NAMALWA (cell line): Measurements from ENCODE around the gene FSTL1.

ENCODE experiments used
- DNase-seq: peaks from one replicate; pipeline ENCODE4 v3.0.0-alpha.2; 2015; ENCODE audit warnings: low spot score

FSTL1 gene, protein sequence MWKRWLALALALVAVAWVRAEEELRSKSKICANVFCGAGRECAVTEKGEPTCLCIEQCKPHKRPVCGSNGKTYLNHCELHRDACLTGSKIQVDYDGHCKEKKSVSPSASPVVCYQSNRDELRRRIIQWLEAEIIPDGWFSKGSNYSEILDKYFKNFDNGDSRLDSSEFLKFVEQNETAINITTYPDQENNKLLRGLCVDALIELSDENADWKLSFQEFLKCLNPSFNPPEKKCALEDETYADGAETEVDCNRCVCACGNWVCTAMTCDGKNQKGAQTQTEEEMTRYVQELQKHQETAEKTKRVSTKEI

DNA sequence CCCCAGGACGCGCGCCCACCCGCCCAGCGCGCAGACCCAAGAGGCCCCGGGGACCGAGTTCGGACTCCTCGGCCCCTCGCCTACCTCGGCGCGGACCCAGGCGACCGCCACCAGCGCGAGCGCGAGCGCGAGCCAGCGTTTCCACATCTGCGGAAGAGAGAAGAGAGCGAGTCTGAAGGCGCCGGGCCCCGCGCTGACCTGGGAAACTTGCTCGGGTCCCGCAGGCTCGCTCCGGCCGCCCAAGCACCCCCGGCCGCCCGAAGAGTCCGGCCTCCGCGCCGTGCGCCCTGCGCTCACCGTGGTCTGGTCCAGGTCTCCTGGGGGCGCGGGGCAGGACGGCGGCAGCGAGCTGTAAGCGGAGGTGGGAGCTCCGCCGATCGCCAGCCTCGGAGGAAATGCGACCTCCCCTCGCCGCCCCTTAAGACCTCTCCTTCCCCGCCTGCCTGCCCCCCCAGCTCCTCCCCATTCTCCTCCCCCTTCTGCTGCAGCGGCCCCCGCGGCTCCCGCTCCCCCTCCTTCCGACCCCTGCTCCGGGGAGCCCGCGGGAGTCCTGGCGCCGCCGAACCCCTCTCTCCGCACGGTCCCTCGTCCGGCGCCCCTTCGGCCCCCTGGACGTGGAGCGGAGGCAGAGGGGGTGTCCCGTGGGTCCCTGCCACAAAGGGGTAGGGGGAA, at the start of gene FSTL1:
FSTL1 (minus strand) TSS at position 393 of the 672 bp plus-strand sequence; CDS start at position 147, 246 bp downstream.
- DNase-seq, result no peak

DNA sequence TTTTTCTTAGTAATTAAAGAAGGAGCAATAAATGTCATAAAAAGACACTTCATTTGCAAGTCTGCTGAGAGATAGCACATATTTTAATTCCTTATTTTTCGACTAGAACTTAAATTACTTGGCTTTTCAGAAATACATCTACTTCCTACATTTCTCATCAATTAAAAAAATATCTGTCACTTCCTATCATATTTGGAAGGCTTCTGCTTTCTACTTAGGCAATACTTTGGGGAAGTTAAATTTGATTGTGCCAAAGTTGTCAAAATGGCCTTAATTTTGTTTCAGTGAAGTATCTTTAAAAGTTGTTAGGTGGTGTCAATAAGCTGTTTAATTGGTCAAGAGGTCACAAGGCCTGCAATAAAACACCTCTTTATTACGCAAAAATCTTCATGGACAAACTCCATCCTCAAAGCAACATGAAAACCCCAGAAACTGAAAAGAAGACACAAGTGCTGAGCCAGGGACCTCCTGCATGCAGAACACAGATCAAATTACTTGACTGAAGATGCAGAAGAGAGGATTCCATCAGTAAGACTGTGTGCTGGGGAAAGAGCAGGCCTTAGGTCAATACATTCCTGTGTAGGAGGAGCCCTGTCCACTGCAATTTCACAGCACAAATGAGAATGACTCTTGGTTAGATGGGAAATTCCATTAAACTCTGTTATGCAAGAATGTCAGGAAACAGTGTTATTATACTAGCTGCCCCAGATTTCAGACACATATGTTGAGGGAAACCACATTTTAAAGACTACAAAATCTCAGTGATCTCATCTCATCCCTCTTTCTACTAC, 48.0 kb upstream of the FSTL1 start:
- DNase-seq, result no peak

DNA sequence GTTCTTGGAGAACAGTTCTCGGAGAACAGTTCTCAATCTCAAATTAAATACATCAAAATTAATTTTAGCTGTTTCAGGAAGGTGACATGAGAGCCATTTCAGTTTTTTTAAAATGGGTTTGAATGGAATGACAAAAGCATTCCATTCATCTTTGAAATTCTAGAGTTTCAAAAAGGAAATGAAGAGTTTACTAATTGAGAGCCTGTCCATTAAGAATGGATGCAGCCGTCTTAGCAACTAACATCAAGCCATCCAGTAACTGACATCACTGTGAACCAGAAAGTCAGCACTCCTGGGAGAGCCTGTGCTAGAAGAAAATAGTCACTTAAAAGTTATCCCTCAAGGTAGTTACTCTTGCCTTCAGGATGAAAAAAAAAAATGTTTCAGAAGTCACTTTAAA, 47.0 kb upstream of the FSTL1 start:
- DNase-seq, result no peak

DNA sequence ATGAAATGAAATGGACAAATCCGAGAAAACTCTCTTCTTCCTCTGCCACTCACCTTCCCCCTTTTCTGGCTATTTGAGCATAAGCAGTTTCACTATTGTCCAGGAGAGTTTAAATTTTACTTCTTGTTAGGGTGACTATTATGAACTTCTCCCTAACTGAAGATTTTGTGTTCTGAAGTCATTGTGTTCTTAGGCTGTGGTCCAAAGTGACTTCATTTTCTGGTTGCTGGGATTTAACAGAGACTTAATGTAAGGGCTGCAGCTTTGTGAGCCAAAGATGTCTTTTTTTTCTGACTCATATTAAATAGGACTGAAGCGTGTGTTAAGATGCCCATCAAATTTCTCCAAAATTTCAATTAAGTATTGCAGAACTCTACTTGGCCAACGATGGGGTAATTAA, 46.5 kb upstream of the FSTL1 start:
- DNase-seq, result no peak

DNA sequence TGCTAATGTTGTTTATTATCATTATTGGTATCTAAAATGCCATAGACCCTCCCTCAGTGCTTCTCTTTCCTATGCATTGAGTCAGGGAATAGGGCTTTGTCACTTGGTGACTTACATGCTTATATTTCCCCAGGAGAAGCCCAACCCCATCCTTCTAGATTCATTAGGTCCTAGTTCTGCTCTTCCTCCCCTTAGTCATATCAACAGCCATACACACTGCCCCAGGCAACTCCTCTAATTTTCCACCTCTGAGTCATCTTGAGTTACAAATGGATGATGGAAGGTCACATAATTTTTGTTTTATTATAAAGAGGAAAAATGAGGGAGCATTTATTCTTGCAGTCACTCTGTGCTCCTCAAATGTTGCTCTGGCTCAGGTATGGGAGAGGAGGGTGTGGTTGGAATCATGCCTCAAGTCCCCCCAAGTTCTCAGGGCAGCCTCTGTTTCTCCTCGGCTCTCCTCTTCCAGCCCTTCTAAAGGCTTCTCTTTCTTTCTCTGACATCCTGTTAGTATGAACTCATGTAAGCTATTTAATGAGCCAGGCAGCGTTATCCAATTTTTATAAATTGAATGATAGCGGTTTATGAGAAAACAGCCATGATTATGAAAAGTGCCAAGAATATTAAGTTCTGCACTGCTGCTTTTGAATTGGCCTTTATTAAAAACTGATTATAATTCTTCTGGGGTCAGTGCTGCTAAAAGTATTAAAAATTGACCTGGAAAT, 45.6 kb upstream of the FSTL1 start:
- DNase-seq, result no peak

DNA sequence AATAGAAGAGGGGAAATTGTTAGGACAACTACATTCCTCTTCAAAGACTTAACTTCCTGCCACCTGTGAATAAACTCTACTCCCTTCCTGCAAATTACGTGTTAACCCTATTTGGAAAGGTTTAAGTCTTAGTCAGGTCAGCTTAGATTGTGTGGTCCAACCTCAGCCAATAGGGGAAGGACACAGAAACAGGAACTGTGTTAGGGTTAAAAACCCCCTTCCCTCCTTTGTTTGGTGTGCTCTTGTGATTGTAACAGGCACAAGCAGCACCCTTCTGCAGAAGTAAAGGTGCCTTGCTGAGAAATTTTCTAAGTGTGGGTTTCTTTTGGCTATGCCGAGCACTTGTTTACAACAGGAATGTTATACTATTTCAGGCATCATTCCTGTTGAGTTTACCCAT, 45.0 kb upstream of the FSTL1 start:
- no peak for DNase-seq

DNA sequence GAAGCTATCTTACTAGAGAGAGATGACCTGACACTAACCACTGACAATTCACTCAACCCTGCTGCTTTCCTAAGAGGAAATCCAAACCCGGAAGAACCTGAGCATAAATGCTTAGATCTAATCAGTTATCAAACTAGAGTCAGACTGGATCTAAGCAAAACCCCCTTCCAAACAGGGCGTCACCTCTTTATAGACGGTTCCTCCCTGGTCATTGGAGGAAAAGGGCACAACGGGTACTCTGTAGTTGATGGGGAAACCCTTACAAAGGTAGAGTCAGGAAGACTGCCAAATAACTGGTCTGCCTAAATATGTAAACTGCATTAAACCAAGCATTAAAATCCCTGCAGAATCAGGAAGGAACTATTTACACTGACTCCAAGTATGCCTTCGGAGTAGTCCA, 41.3 kb upstream of the FSTL1 start:
- no peak for DNase-seq

DNA sequence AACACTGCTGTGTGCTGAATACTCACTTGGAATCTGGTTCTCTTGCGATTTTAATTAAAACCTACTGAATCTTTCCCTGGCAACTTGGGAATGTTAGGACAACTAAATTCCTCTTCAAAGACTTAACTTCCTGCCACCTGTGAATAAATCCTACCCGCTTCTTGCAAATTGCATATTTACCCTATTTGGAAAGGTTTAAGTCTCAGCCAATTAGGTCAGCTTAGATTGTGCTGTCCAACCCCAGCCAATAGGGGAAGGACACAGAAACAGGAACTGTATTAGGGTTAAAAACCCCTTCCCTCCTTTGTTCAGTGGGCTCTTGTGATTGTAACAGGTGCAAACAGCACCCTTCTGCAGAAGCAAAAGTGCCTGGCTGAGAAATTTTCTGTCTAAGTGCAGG, 38.6 kb upstream of the FSTL1 start:
- DNase-seq, result no peak

DNA sequence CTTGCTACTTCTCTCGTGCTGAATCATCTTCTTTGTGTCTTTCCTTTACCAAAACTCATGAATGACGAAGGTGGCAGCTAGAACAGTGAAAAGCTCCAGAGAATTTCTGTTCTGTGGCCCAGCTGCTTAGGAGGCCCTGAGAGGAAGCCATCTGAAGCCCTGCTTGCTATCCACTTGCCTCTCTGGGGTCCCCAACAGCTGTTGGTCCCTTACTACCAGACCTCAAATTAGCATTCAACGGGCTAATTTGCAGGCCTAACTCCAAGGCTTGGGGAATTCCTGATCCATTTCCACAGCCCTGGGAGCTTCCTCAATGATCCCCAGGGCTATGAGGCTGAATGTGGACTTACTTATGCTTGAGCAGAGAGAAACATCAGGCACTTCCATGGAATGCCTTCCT, 37.5 kb upstream of the FSTL1 start:
- DNase-seq, result no peak

DNA sequence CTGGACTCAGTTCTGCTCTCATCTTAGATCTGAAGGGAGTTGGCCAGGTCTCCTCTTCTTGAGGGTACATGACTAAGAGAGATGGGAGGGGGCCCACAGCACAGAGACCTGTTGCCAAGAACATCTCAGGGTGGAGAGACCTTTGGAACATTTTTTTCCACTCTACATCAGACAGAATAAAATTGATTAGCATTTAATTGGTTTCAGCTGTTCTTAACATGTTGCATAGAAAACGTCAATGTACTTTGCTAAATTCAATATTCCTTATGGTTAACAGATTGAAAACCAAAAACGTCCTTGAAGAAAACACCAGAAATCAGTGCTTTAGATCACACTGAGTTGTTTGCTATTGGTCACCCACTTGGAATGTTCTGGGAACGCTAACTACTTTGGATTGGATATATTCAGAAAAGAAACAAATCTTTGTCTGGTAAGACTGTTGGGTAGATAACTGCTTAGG, 36.4 kb upstream of the FSTL1 start:
- no peak for DNase-seq

DNA sequence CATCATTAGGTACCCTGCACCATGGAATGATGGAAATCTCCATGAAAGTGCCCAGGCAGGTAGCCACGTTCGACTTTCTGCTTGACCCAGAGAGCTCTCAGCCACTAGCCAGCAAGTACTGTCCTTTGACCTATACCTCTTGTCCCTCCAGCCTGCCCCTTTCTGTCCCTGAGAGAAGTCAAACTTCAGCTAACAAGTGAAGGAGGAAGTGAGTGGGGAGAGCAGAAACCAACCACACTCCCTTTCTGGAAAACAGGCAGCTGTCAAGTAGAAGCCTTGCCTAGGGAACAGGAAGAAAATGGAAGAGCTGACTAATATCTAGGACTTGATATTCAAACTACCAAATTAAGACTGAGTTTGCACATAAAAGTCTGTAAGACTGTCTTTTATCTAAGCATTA, 30.3 kb upstream of the FSTL1 start:
- DNase-seq, result no peak

DNA sequence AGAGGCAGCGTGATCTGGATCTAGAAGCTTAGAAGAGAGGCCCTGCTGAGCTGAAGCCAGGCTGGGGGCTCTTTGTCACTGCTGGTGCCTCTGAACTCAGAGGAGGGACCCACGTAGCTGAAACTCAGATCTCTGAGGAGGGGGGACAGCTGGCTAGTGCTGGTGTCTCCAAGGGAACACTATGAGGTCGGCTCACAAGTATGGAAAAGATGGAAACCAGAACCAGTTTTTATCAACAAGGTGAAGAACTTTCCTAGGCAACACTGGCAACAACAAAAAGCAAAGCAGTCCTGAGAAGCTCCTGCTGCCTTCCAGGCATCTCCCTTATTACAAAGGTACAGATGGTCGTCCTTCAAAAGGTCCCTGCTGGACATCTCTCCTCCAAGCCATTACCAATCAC, 27.0 kb upstream of the FSTL1 start:
- DNase-seq, result no peak

DNA sequence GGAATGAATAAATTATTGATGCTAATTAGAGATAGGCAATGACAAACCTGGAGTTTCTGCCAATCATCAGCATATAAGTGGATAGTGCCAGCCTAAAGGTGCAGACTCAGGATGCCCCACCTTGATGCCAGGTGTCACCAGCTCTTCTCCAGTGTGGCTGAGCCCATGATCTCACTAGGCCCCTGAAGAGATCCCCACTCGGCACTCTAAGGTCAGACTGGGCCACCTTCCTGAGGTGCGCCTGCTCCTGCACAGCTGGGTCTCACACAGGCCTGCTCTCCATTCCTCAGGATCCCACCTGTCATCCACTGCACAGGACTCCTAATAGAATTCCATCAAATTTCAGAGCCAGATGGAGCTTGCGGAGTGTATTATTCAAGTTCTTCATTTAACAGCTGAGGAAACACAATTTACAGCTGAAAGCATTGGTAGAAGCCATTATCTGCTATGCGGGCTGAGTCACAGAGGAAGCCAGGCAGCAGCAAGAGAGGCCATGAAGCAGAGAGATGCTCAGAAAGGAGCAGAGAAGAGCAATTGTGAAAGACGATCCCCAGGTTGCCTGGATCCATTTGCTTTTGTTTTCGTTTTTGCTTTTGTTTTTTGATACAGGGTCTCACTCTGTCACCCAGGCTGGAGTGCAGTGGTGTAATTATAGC, 25.1 kb upstream of the FSTL1 start:
- DNase-seq, result no peak

DNA sequence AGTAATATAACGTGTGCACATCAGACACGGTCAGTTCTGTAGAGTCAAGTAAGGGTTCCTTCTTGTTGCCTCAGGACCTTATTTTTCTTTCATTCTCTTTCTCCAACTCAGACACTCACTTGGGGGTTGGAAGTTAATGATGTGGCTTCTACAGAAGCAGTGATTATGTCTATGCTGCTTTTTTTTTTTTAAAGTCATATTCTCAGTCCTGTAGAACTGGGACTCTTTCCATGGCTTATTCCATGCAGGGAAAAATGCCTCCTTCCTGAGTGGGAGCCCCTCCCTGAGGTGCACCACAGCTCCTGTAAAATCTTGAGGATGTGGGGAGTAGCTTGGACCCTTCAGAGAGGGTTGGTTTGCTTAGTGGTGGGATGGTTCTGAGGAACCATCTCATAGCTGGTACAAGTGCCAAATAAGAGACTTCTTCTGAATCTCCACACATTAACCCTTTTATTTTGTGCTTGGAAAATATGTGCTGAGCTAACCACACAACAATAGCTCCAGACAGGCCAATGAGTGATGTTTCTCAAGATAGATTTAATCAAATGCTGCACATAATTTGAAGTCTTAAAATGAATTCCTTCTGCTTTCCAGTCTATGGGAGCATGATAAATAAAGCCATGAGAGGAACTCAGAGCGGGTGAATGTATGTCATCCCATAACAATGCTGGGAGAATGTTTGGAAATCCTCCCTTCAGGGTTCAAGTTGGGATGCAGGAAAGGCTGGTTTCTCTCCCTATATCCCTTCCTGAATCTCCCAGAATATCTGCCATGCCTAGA, 23.3 kb upstream of the FSTL1 start:
- DNase-seq, result no peak

DNA sequence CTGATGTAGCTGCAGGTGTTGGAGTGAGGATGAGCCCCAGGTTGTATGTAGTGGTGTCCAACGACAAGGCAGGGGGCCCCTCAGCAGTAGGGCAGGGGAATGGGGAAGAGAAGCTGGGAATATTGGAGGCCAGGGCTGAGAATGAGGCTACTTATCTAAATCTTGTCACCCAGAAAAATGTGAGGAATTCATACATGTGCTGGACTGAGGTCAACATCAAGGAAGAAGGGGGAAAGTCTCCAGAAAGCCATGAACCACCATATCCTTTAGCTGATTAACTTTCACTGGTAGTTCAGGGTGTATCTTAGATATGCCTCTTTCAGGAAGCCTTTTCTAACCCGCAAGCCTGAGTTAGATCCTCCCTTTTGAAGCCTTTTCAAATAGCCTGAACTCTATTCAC, 22.6 kb upstream of the FSTL1 start:
- no peak for DNase-seq

DNA sequence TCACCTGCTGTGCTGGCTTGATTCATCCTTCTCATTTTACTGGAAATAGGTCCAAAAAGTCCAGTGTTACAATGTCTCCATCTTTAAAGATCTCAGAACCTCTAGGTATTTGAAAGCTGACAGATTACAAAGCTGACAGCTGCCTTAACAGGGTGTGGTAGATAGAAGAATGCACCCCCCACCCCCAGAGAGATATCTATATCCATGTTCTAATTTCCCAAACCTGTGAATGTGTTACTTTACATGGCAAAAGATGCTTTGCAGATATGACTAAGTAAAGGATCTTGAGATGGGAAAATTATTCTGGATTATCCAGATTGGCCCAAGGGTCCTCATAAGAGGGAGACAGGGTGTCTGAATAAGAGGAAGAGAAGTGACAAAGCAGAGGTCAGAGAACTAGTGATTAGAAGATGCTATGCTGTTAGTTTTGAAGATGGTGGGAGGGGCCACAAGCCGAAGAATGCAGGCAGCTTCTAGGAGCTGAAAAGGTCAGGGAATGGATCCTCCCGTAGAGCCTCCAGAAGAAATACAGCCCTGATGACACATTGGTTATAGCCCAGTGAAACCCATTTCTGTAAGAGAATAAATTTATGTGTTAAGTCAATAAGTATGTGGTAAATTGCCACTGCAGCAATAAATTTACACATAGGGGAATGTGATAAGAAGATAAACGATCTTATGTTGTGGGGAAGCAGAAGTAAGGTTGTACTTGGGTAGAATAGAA, 21.5 kb upstream of the FSTL1 start:
- no peak for DNase-seq

DNA sequence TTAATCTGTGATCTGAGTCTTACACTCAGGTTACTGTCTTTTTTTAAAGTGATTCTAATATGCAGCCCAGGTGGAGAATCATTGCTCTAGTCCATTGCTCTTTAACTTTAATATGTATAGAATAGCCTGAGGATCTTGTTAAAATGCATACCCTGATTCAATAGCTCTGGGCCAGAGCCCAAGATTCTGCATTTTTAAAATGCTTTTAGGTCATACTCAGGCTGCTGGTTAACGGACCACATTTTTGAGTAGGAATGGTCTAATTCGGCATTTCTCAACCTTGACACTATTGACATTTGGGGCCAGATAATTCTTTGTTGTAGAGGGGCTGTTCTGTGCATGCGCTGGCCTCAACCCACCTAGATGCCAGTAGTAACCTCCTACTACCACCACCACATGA, 20.9 kb upstream of the FSTL1 start:
- no peak for DNase-seq

DNA sequence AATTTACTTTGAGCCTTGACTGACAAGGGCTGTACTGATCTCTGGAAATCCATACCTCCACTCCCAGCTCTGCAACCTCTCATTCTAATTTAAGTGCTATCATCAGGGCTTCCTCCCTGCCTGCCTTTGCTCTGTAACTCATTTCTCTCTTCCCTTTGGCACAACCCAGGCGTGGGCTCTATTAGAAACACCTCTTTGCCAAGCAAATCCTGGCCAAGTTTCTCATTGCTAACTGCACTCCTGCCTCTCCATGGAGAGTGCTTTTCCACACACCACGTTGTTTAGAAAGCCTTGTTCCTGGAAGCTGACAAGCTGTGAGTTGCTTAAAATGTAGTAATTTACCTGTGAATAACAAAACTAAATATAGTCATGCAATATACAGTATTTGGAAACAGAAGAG, 20.1 kb upstream of the FSTL1 start:
- no peak for DNase-seq

DNA sequence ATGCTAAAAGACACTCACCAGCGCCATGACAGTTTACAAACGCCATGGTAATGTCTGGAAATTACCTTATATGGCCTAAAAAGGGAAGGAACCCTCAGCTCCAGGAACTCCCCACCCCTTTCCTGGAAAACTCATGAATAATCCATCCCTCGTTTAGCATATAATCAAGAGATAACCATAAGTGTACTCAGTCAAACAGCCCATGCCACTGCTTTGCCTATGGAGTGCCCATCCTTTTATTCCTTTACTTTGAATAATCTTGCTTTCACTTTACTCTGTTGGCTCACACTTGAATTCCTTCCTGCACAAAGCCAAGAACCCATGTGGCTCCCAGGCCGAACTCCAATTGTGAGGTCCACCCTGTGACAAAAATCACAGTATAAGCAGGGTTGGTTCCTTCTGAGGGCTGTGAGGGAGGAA, 19.1 kb upstream of the FSTL1 start:
- no peak for DNase-seq

DNA sequence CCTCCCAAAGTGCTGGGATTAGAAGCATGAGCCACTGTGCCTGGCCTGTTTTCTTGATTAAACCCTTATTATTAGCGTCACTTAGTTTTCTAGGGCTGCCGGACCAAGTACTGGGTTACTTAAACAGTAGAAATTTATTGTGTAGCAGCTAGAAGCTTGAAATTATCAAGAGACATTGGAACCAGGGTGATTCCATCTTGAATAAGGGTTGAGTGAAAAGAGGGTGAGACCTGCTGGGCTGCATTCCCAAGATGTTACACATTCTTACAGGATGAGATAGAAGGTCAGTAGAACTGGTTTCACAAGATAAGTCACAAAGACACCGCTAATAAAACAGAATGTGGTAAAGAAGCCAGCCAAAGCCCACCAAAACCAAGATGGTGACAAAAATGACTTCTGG, 18.6 kb upstream of the FSTL1 start:
- DNase-seq, result no peak
